OCI-LY1 (cell line): ENCODE measurements around the gene RPL5.

Source experiments
- H2AFZ ChIP-seq: fragments of 200-600 bp; sonication (generic), shearing (Covaris generic); 2 replicates; pipeline ENCODE4 v1.6.0; 2014; ENCODE audit warnings: antibody characterized with exemption, mild to moderate bottlenecking, low read length
- H3F3A ChIP-seq: fragments of 200-600 bp; sonication (generic), shearing (Covaris generic); 2 replicates; pipeline ENCODE4 v1.6.0; 2014; ENCODE audit warnings: mild to moderate bottlenecking, antibody characterized with exemption, low read length, moderate library complexity; ENCODE audit not compliant: insufficient read depth
- H3K27ac ChIP-seq: fragments of 200-600 bp; sonication (generic); 2 replicates; pipeline ENCODE4 v1.5.1; 2014; ENCODE audit warnings: low read length, mixed run types, mild to moderate bottlenecking, low read depth; ENCODE audit not compliant: poor library complexity, severe bottlenecking
- H3K27me3 ChIP-seq: fragments of 200-600 bp; sonication (generic); 2 replicates; pipeline ENCODE4 v1.6.0; 2014; ENCODE audit warnings: antibody characterized with exemption, mild to moderate bottlenecking, low read length, moderate library complexity; ENCODE audit not compliant: insufficient read depth
- H3K36me3 ChIP-seq: fragments of 200-600 bp; sonication (generic); 2 replicates; pipeline ENCODE4 v1.6.1; 2014; ENCODE audit warnings: mild to moderate bottlenecking, antibody characterized with exemption, low read length, moderate library complexity, mixed read lengths; ENCODE audit not compliant: insufficient read depth
- H3K4me1 ChIP-seq: fragments of 200-600 bp; sonication (generic); 2 replicates; pipeline ENCODE4 v1.5.1; 2014; ENCODE audit warnings: mild to moderate bottlenecking, low read length, moderate library complexity; ENCODE audit not compliant: insufficient read depth, severe bottlenecking
- H3K4me2 ChIP-seq: fragments of 200-600 bp; sonication (generic), shearing (Covaris generic); 2 replicates; pipeline ENCODE4 v1.6.1; 2014; ENCODE audit warnings: low read length
- H3K4me3 ChIP-seq: fragments of 200-600 bp; sonication (generic); 2 replicates; pipeline ENCODE4 v1.5.1; 2014; ENCODE audit warnings: low read length, low read depth, mild to moderate bottlenecking, mixed read lengths; ENCODE audit not compliant: poor library complexity, severe bottlenecking
- H3K79me2 ChIP-seq: fragments of 200-600 bp; shearing (Covaris generic); 2 replicates; pipeline ENCODE4 v1.6.1; 2016; ENCODE audit warnings: mixed run types, low read length, mixed read lengths; ENCODE audit not compliant: insufficient read depth
- H3K9ac ChIP-seq: fragments of 200-600 bp; sonication (generic), shearing (Covaris generic); 2 replicates; pipeline ENCODE4 v1.6.1; 2014; ENCODE audit warnings: mild to moderate bottlenecking, low read length, mixed read lengths
- H3K9me2 ChIP-seq: fragments of 200-600 bp; sonication (generic), shearing (Covaris generic); 2 replicates; pipeline ENCODE4 v1.6.1; 2014; ENCODE audit warnings: low read depth, mild to moderate bottlenecking, low read length, mixed read lengths
- H3K9me3 ChIP-seq: fragments of 200-600 bp; shearing (Covaris generic); 2 replicates; pipeline ENCODE4 v1.6.1; 2014; ENCODE audit warnings: low read length, mixed read lengths
- H4K20me1 ChIP-seq: fragments of 200-600 bp; sonication (generic), shearing (Covaris generic); 2 replicates; pipeline ENCODE4 v1.6.0; 2016; ENCODE audit warnings: mild to moderate bottlenecking, low read length; ENCODE audit not compliant: insufficient read depth
- EZH2 ChIP-seq: fragments of 200-600 bp; sonication (generic), shearing (Covaris generic); IDR thresholded peaks from 2 replicates; pipeline ENCODE4 v1.8.0; 2017; ENCODE audit warnings: borderline replicate concordance, mixed run types, mild to moderate bottlenecking, antibody characterized with exemption, low read length, moderate library complexity, mixed read lengths
- TF ChIP-seq, protein P1 (sequence below): fragments of 200-600 bp; sonication (generic), shearing (Covaris generic); IDR thresholded peaks from 2 replicates; pipeline ENCODE4 v1.5.1; 2017; ENCODE audit warnings: mild to moderate bottlenecking, antibody characterized with exemption, low read length, moderate library complexity, mixed read lengths

The RPL5 gene

DNA sequence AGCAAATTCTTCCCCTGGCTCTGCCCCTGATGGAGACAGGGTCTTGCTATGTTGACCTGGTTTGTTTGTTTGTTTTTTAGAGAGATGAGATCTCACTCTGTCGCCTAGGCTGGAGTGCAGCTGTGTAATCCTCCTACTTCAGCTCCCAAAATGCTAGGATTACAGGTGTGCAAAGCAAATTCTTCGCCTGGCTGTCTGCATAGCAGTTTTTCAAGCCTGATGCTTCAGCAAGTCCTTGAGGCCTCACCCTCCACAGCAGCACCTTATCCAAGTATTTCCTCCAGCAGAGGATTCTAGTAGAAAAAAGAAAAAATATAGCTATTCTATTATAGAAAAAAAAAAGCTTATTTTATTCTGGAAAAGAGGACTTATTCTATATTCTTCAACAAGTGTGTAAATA lies 15.1 kb upstream of the RPL5 start:
- H3K9me3 ChIP-seq = no peaks in the 10 kb centered on the region

DNA sequence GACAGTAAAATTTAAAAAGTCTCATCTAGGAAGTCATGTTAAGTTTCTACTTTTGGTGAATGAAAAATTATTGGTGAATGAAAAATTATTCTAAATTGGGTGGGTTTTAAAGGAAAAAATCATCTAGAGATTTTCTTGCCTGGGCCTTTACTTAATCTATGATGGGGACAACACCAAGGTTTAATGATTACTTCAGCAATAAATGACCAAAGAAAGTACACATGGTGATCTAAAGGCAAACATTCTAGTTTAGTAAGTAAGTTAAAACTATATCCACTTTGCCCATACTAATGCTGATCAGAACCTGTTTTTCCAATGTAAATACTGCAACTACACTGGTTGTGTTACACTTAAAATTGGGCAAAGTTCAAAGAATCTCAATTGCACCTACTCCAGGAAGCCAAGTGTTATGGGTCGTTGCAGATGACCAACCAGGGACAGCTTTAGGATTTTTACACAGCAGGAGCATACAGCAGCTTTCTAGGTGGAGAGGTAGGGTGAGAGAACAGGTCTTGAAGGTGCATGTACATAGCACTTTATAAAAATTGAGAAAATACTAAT lies 14.6 kb upstream of the RPL5 start:
- H3K27me3 ChIP-seq = no peaks in the 10 kb centered on the region
- no peak overlapping the region for H3K27ac ChIP-seq
- no peak for TF ChIP-seq EZH2
- TF ChIP-seq, protein P1, sequence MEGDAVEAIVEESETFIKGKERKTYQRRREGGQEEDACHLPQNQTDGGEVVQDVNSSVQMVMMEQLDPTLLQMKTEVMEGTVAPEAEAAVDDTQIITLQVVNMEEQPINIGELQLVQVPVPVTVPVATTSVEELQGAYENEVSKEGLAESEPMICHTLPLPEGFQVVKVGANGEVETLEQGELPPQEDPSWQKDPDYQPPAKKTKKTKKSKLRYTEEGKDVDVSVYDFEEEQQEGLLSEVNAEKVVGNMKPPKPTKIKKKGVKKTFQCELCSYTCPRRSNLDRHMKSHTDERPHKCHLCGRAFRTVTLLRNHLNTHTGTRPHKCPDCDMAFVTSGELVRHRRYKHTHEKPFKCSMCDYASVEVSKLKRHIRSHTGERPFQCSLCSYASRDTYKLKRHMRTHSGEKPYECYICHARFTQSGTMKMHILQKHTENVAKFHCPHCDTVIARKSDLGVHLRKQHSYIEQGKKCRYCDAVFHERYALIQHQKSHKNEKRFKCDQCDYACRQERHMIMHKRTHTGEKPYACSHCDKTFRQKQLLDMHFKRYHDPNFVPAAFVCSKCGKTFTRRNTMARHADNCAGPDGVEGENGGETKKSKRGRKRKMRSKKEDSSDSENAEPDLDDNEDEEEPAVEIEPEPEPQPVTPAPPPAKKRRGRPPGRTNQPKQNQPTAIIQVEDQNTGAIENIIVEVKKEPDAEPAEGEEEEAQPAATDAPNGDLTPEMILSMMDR = no peak
- no peak overlapping the region for H3K4me3 ChIP-seq
- H3F3A ChIP-seq = no peaks in the 10 kb centered on the region
- no peaks in the 10 kb centered on the region for H3K9me3 ChIP-seq
- H2AFZ ChIP-seq = no peak overlapping the region
- no peaks in the 10 kb centered on the region for H3K9me2 ChIP-seq
- H4K20me1 ChIP-seq = no peaks in the 10 kb centered on the region
- no peaks in the 10 kb centered on the region for H3K79me2 ChIP-seq
- no peaks in the 10 kb centered on the region for H3K36me3 ChIP-seq
- no peak overlapping the region for H3K9ac ChIP-seq
- H3K4me2 ChIP-seq = no peak overlapping the region
- no peaks in the 10 kb centered on the region for H3K4me1 ChIP-seq

More for the DNA sequence above, 15.1 kb upstream of the RPL5 start:
- Histone ChIP-seq H3K9ac (no peak overlapping the region), H2AFZ (no peak overlapping the region), H4K20me1 (no peaks in the 10 kb centered on the region), H3K27ac (no peak overlapping the region), H3K4me2 (no peak overlapping the region), H3K79me2 (no peaks in the 10 kb centered on the region), H3K4me1 (no peaks in the 10 kb centered on the region), H3K4me3 (no peak overlapping the region), H3F3A (no peaks in the 10 kb centered on the region), H3K9me2 (no peaks in the 10 kb centered on the region), H3K36me3 (no peaks in the 10 kb centered on the region), H3K27me3 (no peaks in the 10 kb centered on the region)
- TF ChIP-seq, protein P1 = no peak
- TF ChIP-seq EZH2 = no peak

DNA sequence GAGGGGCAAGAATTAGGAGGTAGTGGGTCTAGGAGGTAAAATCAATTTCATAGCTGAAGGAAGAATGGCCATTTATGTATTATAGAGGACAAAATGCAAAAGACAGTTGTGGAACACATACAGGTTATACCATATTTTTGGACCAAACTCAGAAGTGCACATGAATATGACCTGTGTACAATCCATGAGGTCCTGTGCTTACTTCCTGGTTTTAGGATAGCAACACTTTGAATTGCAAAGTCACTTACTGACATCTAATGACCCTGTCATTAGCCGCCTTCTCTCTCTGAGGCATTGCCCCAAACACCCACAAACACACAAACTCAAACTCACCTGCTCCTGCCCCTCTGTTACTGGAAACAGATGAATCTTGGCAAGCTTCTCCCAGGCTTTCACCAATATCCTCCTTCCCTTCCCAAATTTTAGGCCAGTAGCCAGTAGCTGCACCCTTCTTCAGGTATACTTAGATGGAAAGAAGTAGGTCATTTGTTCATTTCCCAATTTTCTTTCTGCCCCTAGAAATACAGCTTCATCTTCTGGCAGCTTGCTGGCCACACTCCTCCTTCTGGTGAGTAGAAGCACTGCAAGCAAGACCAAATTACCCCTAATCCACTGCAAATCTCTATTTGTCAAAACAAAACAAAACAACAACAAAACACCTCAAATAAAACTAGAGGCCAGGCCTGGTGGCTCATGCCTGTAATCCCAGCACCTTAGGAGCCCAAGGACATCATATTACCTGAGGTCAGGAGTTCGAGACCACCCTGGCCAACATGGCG lies 13.7 kb upstream of the RPL5 start:
- H3K79me2 ChIP-seq = no peaks in the 10 kb centered on the region
- no peaks in the 10 kb centered on the region for H4K20me1 ChIP-seq
- H3K9me3 ChIP-seq = no peaks in the 10 kb centered on the region
- no peaks in the 10 kb centered on the region for H3K36me3 ChIP-seq
- no peak overlapping the region for H3K27ac ChIP-seq
- H3K4me3 ChIP-seq = no peak overlapping the region
- H3K9me2 ChIP-seq = no peaks in the 10 kb centered on the region
- H3K4me1 ChIP-seq = no peaks in the 10 kb centered on the region
- TF ChIP-seq, protein P1 = peak; percentile 80
- TF ChIP-seq EZH2 = no peak
- H3K27me3 ChIP-seq = no peaks in the 10 kb centered on the region
- no peaks in the 10 kb centered on the region for H3F3A ChIP-seq
- H3K4me2 ChIP-seq = no peak overlapping the region
- H2AFZ ChIP-seq = no peak overlapping the region
- H3K9ac ChIP-seq = no peak overlapping the region
